ENCODE measurements around the gene EPHB1. TPM values are rescaled to one million over a fixed set of nuclear protein-coding genes. Genes with fewer than 3 reads are reported as not detected.

The EPHB1 gene
- total RNA-seq, 5 donors from 2014 or later (not counting 1 experiment from before 2014, with no cell fraction given), result 0.28 to 0.72 (median 0.31) TPM; not detected in 1

DNA sequence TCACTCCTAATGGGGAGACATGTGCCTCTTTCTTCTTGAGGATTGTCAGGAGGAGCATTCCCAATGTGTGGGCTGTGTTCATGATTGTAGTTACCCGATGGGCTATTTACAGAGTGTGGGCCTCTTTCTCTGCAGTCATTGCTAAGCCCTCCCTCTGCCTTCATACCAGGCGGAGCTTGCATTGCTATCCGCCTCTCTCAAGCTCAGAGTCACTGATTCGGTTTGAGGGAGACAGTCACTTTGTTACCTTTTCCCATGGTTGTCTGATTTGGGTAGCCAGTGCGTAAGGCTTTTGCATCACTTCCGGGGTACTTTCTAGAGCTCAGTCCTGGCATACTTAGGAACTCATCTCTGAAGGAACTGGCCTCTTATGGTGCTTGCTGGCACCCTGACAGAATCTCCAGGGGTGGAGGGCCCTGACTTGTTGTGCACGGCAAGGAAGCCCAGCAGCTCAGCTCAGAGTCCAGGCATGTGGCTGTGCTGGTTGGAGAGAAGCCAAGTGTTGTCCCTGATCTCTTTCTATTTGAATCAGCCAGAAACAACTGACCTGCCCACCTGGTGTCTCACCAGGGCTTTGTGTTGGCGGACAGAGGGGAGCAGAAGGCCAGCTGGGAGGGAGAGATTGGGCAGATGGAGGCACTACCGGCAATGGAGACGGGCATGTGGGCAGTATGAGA, 79.8 kb downstream of the EPHB1 start:
- H3K27ac Mint-ChIP-seq, result no peak overlapping the region
- no peaks in the 10 kb centered on the region for H3K36me3 Mint-ChIP-seq
- no peak overlapping the region for H3K4me3 Mint-ChIP-seq
- ChIA-PET CTCF (no interaction called here), POLR2A (no interaction called here)
- H3K4me3 ChIP-seq (ENCODE audit: control insufficient read depth in 1 of 2, extremely low read depth in 1 of 2, low read length in 1 of 2), result no peak overlapping the region
- H3K27me3 ChIP-seq (replicated peaks in 1 of 2; ENCODE audit: control insufficient read depth in 2 of 2, extremely low read depth in 1 of 2, insufficient read depth in 2 of 2, low read length in 1 of 2), result peaks cover 0 to 4% of the 10 kb centered on the region in 2 experiments
- no peaks in the 10 kb centered on the region for H3K4me1 ChIP-seq (ENCODE audit: control insufficient read depth in 1 of 2, extremely low read depth in 1 of 2, insufficient read depth in 2 of 2, low read length in 2 of 2)
- H3K9me3 ChIP-seq, result no peaks in the 10 kb centered on the region
- no peaks in the 10 kb centered on the region for H3K9me3 Mint-ChIP-seq
- H3K4me1 Mint-ChIP-seq, result no peaks in the 10 kb centered on the region
- ATAC-seq (replicated peaks in 1 of 4) (no peak), DNase-seq (no peak)
- no peak overlapping the region for H3K27ac ChIP-seq (ENCODE audit: low read length)
- 75% methylated on average over 8 of the region's 10 CpGs for WGBS (ENCODE audit: insufficient coverage)
- H3K27me3 Mint-ChIP-seq, result peaks cover 0 to 15% of the 10 kb centered on the region in 2 donors
- H3K36me3 ChIP-seq (ENCODE audit: control insufficient read depth in 2 of 2, extremely low read depth in 1 of 2, insufficient read depth in 1 of 2, low read length in 1 of 2), result no peaks in the 10 kb centered on the region

DNA sequence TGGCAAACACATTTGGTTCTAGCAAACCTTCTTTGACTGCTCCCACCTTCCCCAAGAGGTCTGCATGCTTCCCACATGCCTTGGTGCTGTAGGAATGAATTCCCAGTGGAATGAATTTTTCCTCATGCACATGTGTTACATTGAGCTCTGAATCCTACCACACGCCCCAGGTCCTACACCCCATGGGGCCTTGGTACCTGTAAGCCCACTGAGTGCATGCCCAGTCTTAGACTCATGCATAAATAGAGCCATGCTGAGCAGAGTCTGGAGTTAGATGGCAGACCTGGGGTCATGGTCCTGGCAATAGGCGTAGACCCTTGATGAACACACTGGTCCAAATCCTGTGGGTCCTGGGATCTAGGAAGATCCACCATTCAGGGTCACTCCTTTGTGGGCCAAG, 81.8 kb downstream of the EPHB1 start:
- no peaks in the 10 kb centered on the region for H3K9me3 Mint-ChIP-seq
- no peaks in the 10 kb centered on the region for H3K4me1 Mint-ChIP-seq
- CTCF ChIA-PET, result no interaction called here
- no peak overlapping the region for H3K27ac Mint-ChIP-seq
- no peak for DNase-seq
- H3K4me1 ChIP-seq (ENCODE audit: control insufficient read depth in 1 of 2, extremely low read depth in 1 of 2, insufficient read depth in 2 of 2, low read length in 2 of 2), result no peaks in the 10 kb centered on the region
- no peak for ATAC-seq (replicated peaks in 1 of 4)
- H3K27me3 ChIP-seq (replicated peaks in 1 of 2; ENCODE audit: control insufficient read depth in 2 of 2, extremely low read depth in 1 of 2, insufficient read depth in 2 of 2, low read length in 1 of 2), result peaks cover 0 to 4% of the 10 kb centered on the region in 2 experiments
- H3K9me3 ChIP-seq, result no peaks in the 10 kb centered on the region
- H3K4me3 Mint-ChIP-seq, result no peak overlapping the region
- H3K36me3 Mint-ChIP-seq, result no peaks in the 10 kb centered on the region
- no peaks in the 10 kb centered on the region for H3K36me3 ChIP-seq (ENCODE audit: control insufficient read depth in 2 of 2, extremely low read depth in 1 of 2, insufficient read depth in 1 of 2, low read length in 1 of 2)
- POLR2A ChIA-PET, result no interaction called here
- no peak overlapping the region for H3K27ac ChIP-seq (ENCODE audit: low read length)
- H3K27me3 Mint-ChIP-seq, result peaks cover 0 to 15% of the 10 kb centered on the region in 2 donors
- no peak overlapping the region for H3K4me3 ChIP-seq (ENCODE audit: control insufficient read depth in 1 of 2, extremely low read depth in 1 of 2, low read length in 1 of 2)
- 79% methylated on average over 1 of the region's 2 CpGs for WGBS (ENCODE audit: insufficient coverage)

DNA sequence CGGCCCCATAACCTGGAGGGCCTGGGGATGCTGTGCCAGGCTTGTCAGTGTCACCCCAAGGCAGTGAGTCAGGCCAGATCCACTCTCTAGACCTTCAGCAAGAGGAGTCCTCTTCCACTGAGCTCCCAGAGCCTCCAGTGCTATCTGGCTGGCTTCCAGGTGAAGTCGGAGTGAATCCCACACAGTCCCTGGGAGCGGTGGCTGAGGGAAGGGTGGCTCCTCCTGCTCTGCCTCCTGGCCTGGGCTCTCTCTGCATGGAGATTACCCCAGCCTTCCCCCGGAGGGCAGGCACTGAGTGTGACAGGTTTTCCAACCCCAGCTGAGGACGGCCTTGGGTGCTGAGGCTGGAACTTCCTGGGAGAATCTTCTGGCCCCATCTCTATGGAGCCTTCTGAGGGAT, 82.7 kb downstream of the EPHB1 start:
- Histone ChIP-seq H3K27me3 (replicated peaks in 1 of 2; ENCODE audit: control insufficient read depth in 2 of 2, extremely low read depth in 1 of 2, insufficient read depth in 2 of 2, low read length in 1 of 2) (peaks cover 0 to 4% of the 10 kb centered on the region in 2 experiments), H3K27ac (ENCODE audit: low read length) (no peak overlapping the region), H3K4me1 (ENCODE audit: control insufficient read depth in 1 of 2, extremely low read depth in 1 of 2, insufficient read depth in 2 of 2, low read length in 2 of 2) (no peaks in the 10 kb centered on the region), H3K9me3 (no peaks in the 10 kb centered on the region), H3K4me3 (ENCODE audit: control insufficient read depth in 1 of 2, extremely low read depth in 1 of 2, low read length in 1 of 2) (no peak overlapping the region), H3K36me3 (ENCODE audit: control insufficient read depth in 2 of 2, extremely low read depth in 1 of 2, insufficient read depth in 1 of 2, low read length in 1 of 2) (no peaks in the 10 kb centered on the region)
- 67% methylated on average over 4 of the region's 5 CpGs for WGBS (ENCODE audit: insufficient coverage)
- ChIA-PET CTCF (no interaction called here), POLR2A (no interaction called here)
- H3K27ac Mint-ChIP-seq, result no peak overlapping the region
- H3K4me1 Mint-ChIP-seq, result no peaks in the 10 kb centered on the region
- DNase-seq (no peak), ATAC-seq (replicated peaks in 1 of 4) (no peak)
- no peaks in the 10 kb centered on the region for H3K9me3 Mint-ChIP-seq
- H3K36me3 Mint-ChIP-seq, result no peaks in the 10 kb centered on the region
- H3K27me3 Mint-ChIP-seq, result peaks cover 0 to 15% of the 10 kb centered on the region in 2 donors
- H3K4me3 Mint-ChIP-seq, result no peak overlapping the region

DNA sequence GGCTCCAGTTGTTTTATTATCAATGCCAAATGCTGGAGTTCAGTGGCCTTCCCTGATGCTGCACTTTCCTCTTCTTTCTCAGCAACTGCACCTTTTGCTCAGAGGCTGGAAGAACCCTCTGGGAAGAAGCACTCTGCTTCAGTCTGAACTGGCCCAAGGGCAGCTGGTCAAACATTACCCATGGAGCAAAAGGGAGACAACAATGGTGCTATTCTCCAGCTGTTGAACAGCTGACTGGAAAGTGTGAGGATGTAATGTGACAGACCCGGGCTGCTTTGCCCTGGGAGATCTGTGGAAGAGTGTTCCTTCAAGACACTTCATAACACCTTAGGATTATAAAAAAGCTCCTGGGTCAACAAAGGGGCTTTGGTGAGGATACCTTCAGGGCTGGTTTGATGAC, 84.9 kb downstream of the EPHB1 start:
- no peak for DNase-seq
- H3K9me3 ChIP-seq, result no peaks in the 10 kb centered on the region
- Mint-ChIP-seq H3K9me3 (no peaks in the 10 kb centered on the region), H3K27ac (no peak overlapping the region), H3K4me1 (no peaks in the 10 kb centered on the region), H3K36me3 (no peaks in the 10 kb centered on the region), H3K27me3 (peaks cover 0 to 8% of the 10 kb centered on the region in 2 donors), H3K4me3 (no peak overlapping the region)
- H3K36me3 ChIP-seq (ENCODE audit: control insufficient read depth in 2 of 2, extremely low read depth in 1 of 2, insufficient read depth in 1 of 2, low read length in 1 of 2), result no peaks in the 10 kb centered on the region
- H3K27ac ChIP-seq (ENCODE audit: low read length), result no peak overlapping the region
- no peak overlapping the region for H3K4me3 ChIP-seq (ENCODE audit: control insufficient read depth in 1 of 2, extremely low read depth in 1 of 2, low read length in 1 of 2)
- H3K4me1 ChIP-seq (ENCODE audit: control insufficient read depth in 1 of 2, extremely low read depth in 1 of 2, insufficient read depth in 2 of 2, low read length in 2 of 2), result no peaks in the 10 kb centered on the region
- no CpG with 5 or more reads among the region's 1 CpG for WGBS (ENCODE audit: insufficient coverage)
- peaks cover 0 to 4% of the 10 kb centered on the region in 2 experiments for H3K27me3 ChIP-seq (replicated peaks in 1 of 2; ENCODE audit: control insufficient read depth in 2 of 2, extremely low read depth in 1 of 2, insufficient read depth in 2 of 2, low read length in 1 of 2)
- ATAC-seq (replicated peaks in 1 of 4), result no peak
- ChIA-PET POLR2A (no interaction called here), CTCF (no interaction called here)

DNA sequence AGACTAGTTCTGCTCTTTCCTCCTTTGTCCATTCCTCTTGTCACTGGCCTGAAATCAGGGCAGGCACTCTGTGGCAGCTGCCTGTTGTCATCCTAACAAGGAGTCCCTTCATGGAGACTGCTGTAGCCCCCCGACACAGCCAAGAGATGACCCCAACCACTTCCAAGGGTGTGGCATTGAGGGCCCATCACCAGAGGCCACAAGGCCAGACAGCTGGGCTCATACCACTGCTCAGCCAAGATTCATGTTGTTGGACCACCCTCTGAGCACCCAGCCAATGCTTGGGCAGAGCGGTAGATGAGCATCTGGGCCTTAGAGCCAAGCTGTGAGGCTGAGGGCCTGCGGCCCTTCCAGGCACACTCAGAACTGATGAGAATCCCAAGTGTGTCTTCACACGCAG, 85.4 kb downstream of the EPHB1 start:
- Mint-ChIP-seq H3K36me3 (no peaks in the 10 kb centered on the region), H3K27me3 (peaks cover 0 to 8% of the 10 kb centered on the region in 2 donors), H3K4me3 (no peak overlapping the region), H3K9me3 (no peaks in the 10 kb centered on the region), H3K27ac (no peak overlapping the region), H3K4me1 (no peaks in the 10 kb centered on the region)
- no peaks in the 10 kb centered on the region for H3K9me3 ChIP-seq
- CTCF ChIA-PET, result no interaction called here
- H3K4me1 ChIP-seq (ENCODE audit: control insufficient read depth in 1 of 2, extremely low read depth in 1 of 2, insufficient read depth in 2 of 2, low read length in 2 of 2), result no peaks in the 10 kb centered on the region
- peaks cover 0 to 4% of the 10 kb centered on the region in 2 experiments for H3K27me3 ChIP-seq (replicated peaks in 1 of 2; ENCODE audit: control insufficient read depth in 2 of 2, extremely low read depth in 1 of 2, insufficient read depth in 2 of 2, low read length in 1 of 2)
- WGBS (ENCODE audit: insufficient coverage), result 93% methylated on average over 4 of the region's 4 CpGs
- POLR2A ChIA-PET, result no interaction called here
- H3K4me3 ChIP-seq (ENCODE audit: control insufficient read depth in 1 of 2, extremely low read depth in 1 of 2, low read length in 1 of 2), result no peak overlapping the region
- H3K36me3 ChIP-seq (ENCODE audit: control insufficient read depth in 2 of 2, extremely low read depth in 1 of 2, insufficient read depth in 1 of 2, low read length in 1 of 2), result no peaks in the 10 kb centered on the region
- DNase-seq (no peak), ATAC-seq (replicated peaks in 1 of 4) (no peak)
- no peak overlapping the region for H3K27ac ChIP-seq (ENCODE audit: low read length)

DNA sequence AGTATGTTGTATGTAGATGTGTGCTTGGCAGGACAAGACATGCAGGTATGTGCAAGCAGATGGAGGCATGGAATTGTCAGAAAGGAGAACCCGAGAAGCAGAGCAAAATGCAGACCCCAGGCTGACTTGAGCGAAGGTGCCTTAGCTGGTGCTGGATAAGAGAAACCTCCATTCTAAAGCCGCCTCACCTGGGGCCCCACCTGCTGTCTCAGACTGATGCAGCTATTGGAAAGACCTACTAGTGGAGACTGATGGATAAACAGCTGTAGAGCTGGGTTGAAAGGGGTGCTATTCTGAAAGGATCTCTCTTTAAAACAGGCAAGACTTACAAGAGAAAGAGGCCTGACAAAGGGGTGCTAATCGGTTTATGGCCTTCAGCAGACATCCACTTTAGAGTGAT, 86.2 kb downstream of the EPHB1 start:
- Mint-ChIP-seq H3K9me3 (no peaks in the 10 kb centered on the region), H3K36me3 (no peaks in the 10 kb centered on the region), H3K4me3 (no peak overlapping the region), H3K27me3 (peaks cover 0 to 5% of the 10 kb centered on the region in 2 donors), H3K4me1 (no peaks in the 10 kb centered on the region), H3K27ac (no peak overlapping the region)
- no peak for DNase-seq
- Histone ChIP-seq H3K4me3 (ENCODE audit: control insufficient read depth in 1 of 2, extremely low read depth in 1 of 2, low read length in 1 of 2) (no peak overlapping the region), H3K36me3 (ENCODE audit: control insufficient read depth in 2 of 2, extremely low read depth in 1 of 2, insufficient read depth in 1 of 2, low read length in 1 of 2) (no peaks in the 10 kb centered on the region), H3K27me3 (replicated peaks in 1 of 2; ENCODE audit: control insufficient read depth in 2 of 2, extremely low read depth in 1 of 2, insufficient read depth in 2 of 2, low read length in 1 of 2) (peaks cover 0 to 4% of the 10 kb centered on the region in 2 experiments), H3K27ac (ENCODE audit: low read length) (no peak overlapping the region), H3K4me1 (ENCODE audit: control insufficient read depth in 1 of 2, extremely low read depth in 1 of 2, insufficient read depth in 2 of 2, low read length in 2 of 2) (no peaks in the 10 kb centered on the region), H3K9me3 (no peaks in the 10 kb centered on the region)
- CTCF ChIA-PET, result no interaction called here
- POLR2A ChIA-PET, result no interaction called here
- no peak for ATAC-seq (replicated peaks in 1 of 4)
- WGBS (ENCODE audit: insufficient coverage), result no CpG with 5 or more reads among the region's 4 CpGs

All from T-cell (primary cell).